ENCODE results near the gene NRCAM.

The NRCAM gene

DNA sequence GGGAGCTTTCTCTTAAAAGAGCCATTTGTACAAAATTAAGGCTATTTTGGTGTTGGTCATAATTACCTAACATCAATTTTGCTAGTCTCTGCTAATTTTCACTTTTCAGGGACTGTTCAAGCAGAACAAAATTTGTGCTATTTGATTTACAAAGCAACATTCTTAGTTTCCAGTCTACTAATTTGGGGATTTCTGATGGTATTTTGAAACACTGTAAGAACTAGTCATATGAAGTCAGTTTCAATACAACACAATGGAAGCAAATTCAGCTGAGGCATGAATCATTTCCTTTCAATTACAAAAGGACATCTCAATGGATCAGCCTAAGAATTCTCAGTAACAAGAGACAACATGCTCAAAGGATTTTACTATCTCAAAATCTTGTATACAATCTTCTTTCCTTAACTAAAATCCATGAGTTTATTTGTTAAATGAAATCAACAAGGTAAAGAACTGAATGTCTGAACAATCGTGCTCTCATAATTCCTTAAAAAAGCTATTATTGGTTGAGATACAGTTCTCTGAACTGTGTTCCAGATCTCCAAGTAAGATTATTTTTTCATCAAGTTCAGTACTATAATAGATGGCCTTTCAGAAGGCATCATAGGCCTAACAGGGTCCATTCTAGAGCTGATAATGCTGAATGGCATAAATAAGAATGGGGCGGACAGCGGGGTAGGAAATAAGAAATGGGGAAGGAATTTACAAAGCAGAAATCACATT lies 144.6 kb downstream of the NRCAM start:
- DNase-seq, result no peak

DNA sequence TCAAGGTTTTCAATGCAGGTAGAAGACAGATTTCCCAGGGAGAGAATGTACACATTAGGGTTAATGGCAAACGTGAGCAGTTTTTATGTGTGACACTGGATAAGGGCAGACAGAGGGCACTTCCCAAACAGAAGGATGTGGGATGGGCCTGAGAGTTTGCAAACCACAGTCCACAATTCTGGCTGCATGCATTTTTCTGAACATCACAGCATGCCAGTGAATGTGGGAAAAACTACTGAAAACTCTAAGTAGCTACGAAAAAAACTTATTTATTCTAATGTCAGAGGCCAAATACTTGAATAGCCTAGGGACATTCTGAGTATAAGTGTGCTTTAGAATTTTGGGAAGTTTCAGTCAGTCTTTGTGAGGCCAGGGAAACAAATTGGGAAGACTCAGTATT lies 145.9 kb downstream of the NRCAM start:
- DNase-seq, result no peak

DNA sequence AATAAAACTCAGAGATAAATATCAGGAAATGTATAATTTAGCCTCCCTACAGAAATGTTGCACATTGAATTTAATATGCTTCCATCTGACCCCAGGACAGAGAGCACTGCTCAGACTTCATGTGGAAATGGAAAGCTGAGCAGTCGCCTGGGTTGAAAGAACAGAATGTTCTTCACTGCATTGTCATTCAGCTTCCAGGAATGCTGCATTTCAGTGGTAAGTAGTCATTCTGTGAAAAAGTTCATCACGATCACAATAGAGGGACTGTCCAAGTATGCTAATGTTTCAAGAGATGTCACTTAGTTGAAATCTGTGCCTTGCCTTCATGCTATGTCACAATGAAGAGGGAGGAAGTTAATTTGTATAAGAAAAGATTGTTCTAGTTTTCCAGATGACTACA lies 147.3 kb downstream of the NRCAM start:
- DNase-seq, result no peak

DNA sequence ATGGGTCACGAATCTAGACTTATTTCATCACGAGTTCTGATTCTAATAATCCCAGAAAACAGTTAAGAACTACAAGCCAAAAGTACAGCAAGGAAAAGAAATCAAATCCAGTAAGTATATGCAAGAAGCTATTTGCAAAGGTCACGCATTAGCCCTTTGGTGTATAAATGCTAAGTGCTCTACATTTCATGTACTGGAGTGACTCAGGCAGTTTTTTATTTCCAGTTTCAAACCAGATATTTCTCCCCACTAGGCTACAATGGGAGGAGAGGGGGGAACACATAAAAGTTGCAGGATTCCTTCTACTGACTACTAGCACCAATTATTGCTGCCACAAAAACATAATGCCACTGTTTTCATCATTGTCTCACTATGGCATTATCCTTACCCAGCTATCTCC lies 148.0 kb downstream of the NRCAM start:
- no peak for DNase-seq

DNA sequence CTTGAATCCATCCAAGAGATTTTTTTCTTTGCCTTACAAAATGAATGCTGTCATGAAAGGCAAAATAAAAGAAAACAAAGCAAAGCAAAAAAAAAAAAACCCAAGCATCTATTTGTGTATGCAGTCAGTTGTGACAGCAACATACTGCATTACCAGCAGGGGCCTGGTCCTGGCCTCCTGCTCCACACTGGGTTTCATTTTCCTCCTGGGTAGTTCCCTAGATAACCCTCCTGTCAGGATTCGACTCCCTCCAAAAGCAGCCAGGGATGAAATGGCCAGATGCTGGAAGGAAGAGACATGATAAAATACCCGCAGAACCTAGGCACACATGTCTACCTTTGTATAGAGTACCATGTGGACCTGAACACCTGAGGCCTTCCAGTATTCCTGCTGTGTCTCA lies 148.6 kb downstream of the NRCAM start:
- no peak for DNase-seq

DNA sequence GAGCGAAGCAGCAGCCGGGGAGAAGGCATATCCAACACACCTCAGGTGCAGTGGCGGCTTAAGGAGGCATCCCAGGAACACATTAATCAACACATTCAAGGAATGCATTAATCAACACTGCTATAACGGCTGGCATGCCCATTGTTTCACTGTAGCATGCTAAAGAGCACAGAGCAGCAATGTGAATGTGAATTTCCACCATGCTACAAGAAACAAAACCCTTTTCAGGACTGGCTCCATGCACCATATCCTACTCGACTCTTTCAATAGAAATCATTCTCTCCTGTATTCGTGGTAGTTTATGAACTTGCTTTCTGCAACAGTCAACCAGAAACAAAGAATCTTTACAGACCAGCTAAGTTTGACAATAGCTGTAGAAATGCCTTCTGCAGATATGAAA lies 149.0 kb downstream of the NRCAM start:
- DNase-seq, result no peak

DNA sequence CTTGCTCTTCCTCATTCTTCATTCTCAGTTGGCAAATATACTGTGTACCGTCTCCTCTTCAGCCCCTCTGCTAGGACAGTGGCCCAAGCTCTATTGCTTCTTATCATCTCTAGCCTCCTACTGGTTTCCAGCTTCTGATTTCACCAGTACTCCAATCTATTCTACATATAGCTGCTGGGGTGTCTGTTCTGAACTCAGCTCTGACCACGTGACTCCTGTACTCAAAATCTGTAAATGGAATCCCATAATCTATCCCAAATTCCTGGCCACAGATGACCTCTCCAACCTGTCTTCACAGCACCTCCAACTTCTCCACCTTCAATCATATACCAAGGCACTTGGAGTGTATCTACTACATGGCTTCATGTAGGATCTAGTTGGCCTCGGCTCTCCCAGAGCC lies 152.9 kb downstream of the NRCAM start:
- no peak for DNase-seq

DNA sequence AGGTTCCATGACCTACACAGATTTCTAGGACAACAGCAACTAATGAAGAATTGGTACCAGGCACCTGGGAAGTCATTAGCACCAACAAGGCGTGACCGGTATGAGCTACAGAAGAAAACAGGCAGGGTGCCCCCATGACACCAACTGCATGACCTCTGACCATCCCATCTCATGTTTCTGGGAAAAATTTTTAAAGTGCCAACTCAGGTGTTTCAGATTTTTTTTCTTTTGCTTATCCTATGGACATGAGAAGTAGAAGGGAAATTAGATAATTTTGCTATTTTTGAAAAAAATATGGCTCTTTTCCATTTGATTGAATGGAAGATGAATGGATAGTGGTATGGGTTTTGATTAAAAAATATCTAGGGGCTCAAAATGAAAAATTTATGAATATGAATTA lies 154.8 kb downstream of the NRCAM start:
- no peak for DNase-seq

DNA sequence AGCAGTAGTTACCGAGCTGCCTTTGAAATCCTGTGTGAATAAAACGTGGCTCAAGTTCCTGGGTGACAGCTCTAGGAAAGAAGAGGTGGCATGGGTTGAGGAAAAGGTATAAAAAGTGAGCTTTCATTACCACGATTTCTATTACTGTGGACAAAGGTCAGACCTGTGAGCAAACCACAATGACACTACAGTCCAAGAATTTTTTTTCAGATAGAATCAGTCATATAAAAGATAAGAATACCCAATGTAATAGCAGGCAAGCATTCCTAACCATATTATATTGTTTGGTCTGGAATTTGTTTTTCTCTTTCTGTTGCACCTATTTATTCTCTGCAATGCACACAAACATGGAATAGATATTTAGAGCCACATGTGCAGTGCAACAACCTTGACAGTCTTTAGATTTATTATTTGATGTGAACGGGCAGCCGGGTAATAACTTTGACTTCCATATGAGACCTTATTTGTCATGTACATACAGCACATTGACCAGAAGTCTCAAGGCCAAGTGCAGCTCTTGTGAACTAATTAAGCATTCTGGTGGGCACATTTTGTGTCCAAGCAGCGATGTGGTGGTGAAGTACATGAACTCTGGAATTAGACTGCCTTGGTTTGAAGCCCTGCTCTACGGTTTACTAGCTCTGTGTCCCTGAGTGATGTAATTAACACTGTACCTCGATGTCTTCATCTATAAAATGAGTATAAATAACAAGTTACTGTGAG lies 156.8 kb downstream of the NRCAM start:
- DNase-seq, result no peak

DNA sequence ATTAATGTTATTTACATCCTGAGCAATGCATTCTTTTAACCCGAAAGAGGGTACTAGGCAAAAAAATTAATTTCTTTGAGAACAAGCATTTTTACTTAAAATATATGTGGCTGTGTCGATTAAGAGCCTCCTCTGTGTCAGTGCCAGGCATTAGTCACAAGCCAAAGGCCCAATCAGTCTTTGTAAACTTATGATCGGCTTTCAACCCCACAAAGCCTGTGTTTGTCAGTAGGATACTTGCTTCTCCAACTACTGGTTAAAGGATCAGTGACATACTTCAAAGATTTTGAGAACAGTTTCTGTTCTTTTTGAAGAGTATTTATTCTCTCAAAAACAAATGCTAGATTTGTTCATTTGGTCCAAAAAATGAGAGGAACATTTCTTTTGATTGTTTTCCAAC lies 159.3 kb downstream of the NRCAM start:
- no peak for DNase-seq

DNA sequence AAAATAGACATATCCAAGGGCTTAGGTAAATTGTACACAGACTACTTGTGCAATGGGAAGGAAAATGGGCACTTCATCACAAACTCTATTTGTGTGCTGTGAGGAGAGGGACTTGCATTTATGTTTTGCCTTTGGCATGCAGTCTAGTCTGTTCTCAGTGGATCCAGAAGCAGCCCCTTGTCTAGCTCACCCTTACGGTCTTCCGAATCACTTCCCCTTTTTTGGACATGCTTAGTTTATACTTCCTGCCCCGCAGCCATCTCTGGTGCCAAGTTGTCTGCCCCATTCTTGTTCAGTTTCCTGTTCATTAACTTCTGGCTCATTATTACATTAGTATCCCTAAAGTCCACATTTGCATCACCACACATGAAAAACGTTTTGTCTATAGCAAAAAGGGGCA lies 161.6 kb downstream of the NRCAM start:
- no peak for DNase-seq

DNA sequence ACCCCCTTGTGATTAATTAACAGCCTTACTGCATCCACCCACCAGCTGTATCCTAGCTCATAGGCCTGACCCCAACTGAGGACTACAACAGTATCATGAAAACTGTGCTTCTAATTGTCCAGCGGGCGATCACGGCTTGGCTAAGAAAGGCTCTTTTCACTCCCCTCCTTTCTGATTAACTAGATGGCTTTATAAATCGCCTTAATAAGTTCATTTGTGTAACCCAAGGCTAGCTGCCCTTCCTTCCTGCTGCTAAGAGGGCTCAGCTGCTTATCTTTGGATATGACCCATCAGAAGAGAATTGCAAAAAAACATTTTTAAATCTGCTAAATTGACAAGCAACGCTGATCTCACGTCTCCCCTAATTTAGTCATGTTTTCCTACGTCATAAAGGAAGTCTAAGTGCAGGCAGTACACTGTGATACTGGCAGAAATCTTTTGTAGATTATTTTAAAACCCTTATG lies 163.1 kb downstream of the NRCAM start:
- DNase-seq, result no peak

DNA sequence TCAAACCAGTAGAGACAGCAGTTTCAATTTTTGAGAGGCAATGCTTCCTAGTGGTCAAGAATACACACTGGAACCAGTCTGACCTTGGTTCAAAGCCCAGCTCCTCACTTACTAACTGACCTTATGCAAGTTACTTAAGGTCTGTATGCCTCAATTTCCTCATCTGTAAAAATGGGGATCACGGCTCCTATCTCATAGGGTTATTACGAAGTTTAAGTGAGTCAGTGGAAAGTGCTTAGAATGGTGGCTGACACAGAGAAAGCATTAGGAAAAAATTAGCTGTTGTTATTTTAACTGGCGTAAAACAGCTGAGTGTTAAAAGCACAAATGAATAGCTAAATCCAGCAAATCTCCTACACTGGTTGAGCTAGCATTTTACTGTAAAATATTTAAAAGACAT lies 163.7 kb downstream of the NRCAM start:
- no peak for DNase-seq

DNA sequence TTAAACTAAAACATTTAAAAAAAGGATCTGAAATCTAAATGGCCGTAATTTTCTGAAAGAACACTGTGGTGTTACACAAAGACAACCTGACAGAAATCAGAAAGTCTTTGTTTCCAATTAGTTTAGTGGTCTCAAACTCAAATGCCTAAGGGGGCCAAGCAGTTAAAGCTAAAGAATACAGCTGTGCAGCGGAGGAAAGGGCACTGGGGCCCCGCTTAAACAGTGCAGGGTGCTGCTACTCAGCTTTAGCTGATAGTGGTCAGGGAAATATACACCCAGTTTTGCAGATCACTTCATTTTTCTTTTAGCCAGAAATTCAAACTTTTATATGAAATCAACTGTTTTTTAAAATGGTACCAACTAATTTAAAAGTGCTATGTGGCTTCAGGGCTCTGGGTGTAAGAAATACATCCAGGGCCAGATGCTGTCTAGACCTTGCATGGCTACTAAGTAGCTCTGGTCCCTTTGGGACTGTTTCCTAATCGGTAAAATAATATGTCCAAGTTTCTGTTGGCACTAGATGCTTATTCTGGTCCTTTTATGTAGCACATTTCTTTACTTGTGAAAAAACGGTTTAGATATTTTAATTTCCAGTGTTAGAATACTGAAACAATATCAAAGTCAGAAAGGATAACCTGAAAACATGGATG lies 164.3 kb downstream of the NRCAM start:
- no peak for DNase-seq

DNA sequence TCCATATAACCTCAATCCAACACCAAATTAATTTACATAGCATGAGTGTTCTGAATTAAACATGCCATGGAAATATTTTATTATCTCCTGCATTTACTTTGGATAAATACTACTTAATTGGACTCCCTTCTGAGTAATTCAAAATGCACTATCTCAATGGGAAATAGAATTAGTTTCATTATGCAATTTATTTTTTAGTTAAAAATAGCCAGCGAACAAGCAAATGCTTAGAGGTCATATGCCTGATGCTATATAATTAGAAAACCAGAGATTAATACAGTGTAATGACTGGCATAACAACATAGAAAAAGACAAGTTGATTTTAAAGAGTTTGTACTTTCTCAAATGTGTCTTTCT lies 165.1 kb downstream of the NRCAM start:
- DNase-seq, result no peak

DNA sequence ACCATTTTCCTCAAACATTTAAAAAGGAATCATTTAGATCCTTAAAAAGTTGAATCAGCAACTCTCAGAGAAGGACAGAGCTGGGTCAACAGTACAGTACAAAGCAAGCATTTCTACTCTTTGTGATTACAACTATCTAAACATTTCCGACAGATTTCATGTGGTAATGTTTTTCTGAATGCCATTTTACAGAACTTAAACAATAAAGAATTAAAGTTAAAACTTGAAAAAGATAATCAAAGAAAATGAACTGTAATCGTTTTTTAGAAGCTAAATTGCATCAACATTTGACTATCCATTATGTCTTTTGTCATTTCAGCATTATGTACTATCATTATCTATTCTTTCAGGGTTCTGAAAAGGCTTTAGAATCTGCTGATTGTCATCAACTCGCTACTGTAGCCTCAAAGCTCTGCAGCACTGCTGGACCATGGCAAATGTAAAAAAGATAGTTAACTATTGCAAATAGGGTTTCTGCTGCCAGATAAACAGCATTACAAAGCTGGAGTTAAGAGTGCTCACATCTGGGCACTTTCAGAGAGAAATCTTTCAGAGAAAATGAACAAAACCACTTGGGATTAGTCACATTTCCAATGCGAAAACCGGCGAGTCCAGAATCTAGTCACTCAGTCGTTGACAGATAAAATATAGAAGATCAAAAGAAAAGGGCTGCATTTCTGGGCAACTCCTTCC lies 165.6 kb downstream of the NRCAM start:
- DNase-seq, result no peak

DNA sequence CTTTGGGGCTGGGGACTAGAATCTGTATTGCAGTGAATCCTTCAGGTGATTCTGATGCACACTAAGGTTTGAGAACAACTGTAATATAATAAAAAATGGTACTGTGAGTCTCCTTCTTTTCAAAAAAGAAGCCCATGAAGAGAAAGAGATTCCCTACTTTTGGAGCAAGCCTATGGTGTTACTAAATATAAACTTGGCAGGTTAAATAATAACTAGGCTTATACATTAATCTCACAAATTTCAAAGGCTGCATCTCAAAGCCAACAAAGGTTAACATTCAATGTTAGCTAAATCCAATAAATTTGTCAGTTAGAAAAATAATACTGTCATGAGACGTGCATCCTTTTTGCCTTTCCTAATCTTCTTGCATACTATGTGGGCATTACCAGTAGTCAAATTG lies 166.4 kb downstream of the NRCAM start:
- DNase-seq, result no peak

DNA sequence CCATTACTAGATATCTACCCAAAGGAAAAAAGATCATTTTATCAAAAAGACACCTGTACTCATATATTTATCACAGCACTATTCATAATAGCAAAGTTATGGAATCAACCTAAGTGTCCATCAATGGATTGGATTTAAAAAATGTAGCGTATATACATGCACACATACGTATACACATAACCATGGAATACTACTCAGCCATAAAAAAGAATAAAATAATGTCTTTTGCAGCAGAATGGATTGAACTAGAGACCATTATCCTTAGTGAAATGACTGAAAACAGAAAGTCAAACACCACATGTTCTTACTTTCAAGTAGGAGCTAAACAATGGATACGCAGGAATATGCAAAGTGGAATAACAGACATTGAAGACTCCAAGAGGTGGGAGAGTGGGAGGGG lies 168.4 kb downstream of the NRCAM start:
- DNase-seq, result no peak

DNA sequence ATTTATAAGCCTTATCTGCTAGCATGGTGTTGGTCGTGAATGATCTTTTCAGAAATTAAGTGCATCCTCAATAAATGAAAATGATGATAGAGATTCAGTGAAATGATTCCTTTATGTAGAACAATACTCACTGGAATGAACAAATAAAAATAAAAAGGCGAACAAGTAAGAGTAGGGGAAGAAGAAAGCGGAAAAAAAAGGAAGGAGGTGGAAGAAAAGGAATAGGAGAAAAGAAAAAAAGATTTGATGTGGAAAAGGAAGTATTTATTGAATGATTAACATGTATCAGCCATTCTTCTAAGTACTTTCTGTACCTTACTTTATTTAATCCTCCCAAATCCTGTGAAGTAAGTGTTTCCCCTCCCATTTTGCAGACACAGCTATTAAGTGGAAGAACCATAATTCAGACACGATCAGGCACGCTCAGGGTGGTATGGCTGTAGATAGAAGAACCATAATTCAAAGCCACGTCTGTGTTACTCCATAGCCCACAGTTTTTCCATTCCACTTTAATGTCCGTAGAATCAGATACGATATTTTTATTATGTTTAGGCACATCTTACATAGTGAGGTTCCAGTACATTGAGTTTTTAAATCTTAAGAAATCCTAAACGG lies 169.8 kb downstream of the NRCAM start:
- no peak for DNase-seq

DNA sequence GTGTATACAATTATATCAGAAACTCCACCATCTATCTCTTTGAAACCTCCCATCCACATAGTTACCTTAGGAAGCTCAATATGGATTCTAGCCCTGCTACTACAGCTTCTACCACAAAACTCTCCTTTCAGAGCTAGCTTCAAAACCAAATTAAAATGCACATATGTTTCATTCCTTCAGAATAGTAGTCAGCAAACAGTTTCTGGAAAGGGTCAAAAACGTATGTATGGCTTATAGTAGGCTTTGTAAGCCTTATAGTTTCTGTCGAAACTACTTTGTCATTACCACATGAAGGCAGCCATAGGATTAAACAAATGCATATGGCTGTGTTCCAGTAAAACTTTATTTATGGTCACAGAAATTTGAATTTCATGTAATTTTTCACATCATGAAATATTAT lies 170.5 kb downstream of the NRCAM start:
- no peak for DNase-seq

DNA sequence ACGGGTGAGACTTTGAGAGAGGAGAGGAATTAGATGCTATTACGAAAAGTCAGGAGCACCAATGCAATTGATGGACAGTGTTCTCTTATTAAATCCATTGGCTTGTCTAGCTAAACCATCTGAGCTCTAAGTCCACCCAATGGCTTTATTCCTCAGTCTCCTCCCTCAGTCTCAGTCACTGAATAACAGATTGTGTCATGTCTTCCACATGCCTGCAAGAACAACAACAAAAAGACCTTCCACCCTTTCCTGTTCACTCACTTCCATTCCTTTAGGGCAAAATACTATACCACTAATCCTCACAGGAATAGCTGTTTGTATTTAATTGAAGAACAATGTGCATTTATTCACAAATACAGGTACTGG lies 171.2 kb downstream of the NRCAM start:
- DNase-seq, result no peak

All from amygdala (tissue), 56 donors.